Loucy (cell line): ENCODE data around the gene SRC.

Experiments used
- CTCF ChIP-seq: fragments of 200-600 bp; sonication (generic); conservative IDR thresholded peaks from 2 replicates; pipeline ENCODE4 v1.5.1; 2014; ENCODE audit warnings: mild to moderate bottlenecking, antibody characterized with exemption, low read length
- EZH2phosphoT487 ChIP-seq: fragments of 200-600 bp; IDR thresholded peaks from 2 replicates; pipeline ENCODE4 v1.6.1; 2018; ENCODE audit warnings: antibody characterized with exemption, mild to moderate bottlenecking, moderate library complexity, borderline replicate concordance

- TF ChIP-seq CTCF (no peak), EZH2phosphoT487 (no peak)
Observed at GRCh38 chr20:37366743-37367142, 20.8 kb downstream of the SRC start.
